CD4-positive, alpha-beta T cell (primary cell): ENCODE data around the gene BPIFB6. TPM values are rescaled to one million over a fixed set of nuclear protein-coding genes. Genes with fewer than 3 reads are reported as not detected.

Experiments used
- ATAC-seq: fragments of 200-7000 bp; cut with Tn5 transposase; one replicate; pipeline ENCODE4 v1.10.0; 2022; ENCODE audit warnings: mild to moderate bottlenecking; ENCODE audit not compliant: poor library complexity
- CTCF ChIA-PET: fragments of 350-600 bp; sonication (Branson Sonifier 250); formaldehyde crosslinking; loops from one replicate; lab custom pipeline; 2021; ENCODE audit warnings: antibody characterized with exemption, inconsistent platforms; lab: Charles Lee
- POLR2A ChIA-PET: fragments of 350-600 bp; sonication (Branson Sonifier 250); formaldehyde crosslinking; loops from one replicate; lab custom pipeline; 2021; ENCODE audit warnings: antibody characterized with exemption, inconsistent platforms; lab: Charles Lee
- DNase-seq, 14 experiments: peaks; one replicate each; pipeline ENCODE4 v3.0.0-alpha.2; 2013 to 2020; ENCODE audit warnings: mixed read lengths in 2 of 14
- H3K27ac ChIP-seq, 2 donors: one replicate each; pipeline versions ENCODE4 v1.5.1 to v1.7.0; 2013; ENCODE audit warnings: low read length in 2 of 2, low read depth in 1 of 2, mild to moderate bottlenecking in 1 of 2
- H3K27me3 ChIP-seq, 2 experiments: 1 replicate in 1 of 2; 2 replicates in 1 of 2; pipeline versions ENCODE4 v1.6.1 to v1.7.0; 2013; ENCODE audit warnings: low read length in 2 of 2, control low read depth in 1 of 2, mild to moderate bottlenecking in 1 of 2, moderate library complexity in 1 of 2; ENCODE audit not compliant: insufficient read depth in 2 of 2, control insufficient read depth in 1 of 2
- H3K36me3 ChIP-seq: one replicate; pipeline ENCODE4 v1.6.1; 2013; ENCODE audit warnings: low read length, control low read depth; ENCODE audit not compliant: insufficient read depth
- H3K4me1 ChIP-seq: one replicate; pipeline ENCODE4 v1.6.1; 2013; ENCODE audit warnings: low read length, control low read depth; ENCODE audit not compliant: insufficient read depth
- H3K4me3 ChIP-seq: one replicate; pipeline ENCODE4 v1.5.1; 2013; ENCODE audit warnings: mild to moderate bottlenecking, low read length, moderate library complexity
- H3K9me3 ChIP-seq, 2 experiments: 1 replicate in 1 of 2; 2 replicates in 1 of 2; pipeline versions ENCODE4 v1.6.1 to v1.7.0; 2013; ENCODE audit warnings: low read length in 2 of 2, mild to moderate bottlenecking in 2 of 2, control low read depth in 1 of 2, moderate library complexity in 1 of 2; ENCODE audit not compliant: control insufficient read depth in 1 of 2, insufficient read depth in 1 of 2
- H3K27ac Mint-ChIP-seq: one replicate; pipeline ENCODE4 v1.8.0; 2020; ENCODE audit warnings: mixed read lengths
- H3K27me3 Mint-ChIP-seq: one replicate; pipeline ENCODE4 v1.8.0; 2021; ENCODE audit warnings: mixed read lengths
- H3K36me3 Mint-ChIP-seq: one replicate; pipeline ENCODE4 v1.8.0; 2021; ENCODE audit warnings: low read depth, mixed read lengths
- H3K4me1 Mint-ChIP-seq: one replicate; pipeline ENCODE4 v1.8.0; 2021; ENCODE audit warnings: low read depth, mixed read lengths
- H3K4me3 Mint-ChIP-seq: one replicate; pipeline ENCODE4 v1.8.0; 2020; ENCODE audit warnings: mild to moderate bottlenecking, mixed read lengths
- H3K9me3 Mint-ChIP-seq: one replicate; pipeline ENCODE4 v1.8.0; 2020; ENCODE audit warnings: mixed read lengths
- intact Hi-C, 2 experiments: fragments of 100-400 bp; cut with DNase I in 1 of 2; cut with micrococcal nuclease in 1 of 2; formaldehyde crosslinking; loops; one replicate each; pipeline versions ENCODE4 v1.15.1 to v1.9.0; 2023 to 2025; cut with DNase I, micrococcal nuclease
- total RNA-seq, 174 experiments: library from RNA in 2 of 174; stranded (reverse) in 2 of 174; gene quantifications; one replicate each; pipeline ENCODE4 v1.2.3 and lab custom pipeline; 2021 to 2026
- TF ChIP-seq, protein P1 (sequence below): fragments of 200-600 bp; IDR thresholded peaks from one replicate; pipeline ENCODE4 v1.8.0; 2022; ENCODE audit warnings: antibody characterized with exemption, mild to moderate bottlenecking

BPIFB6 gene
- total RNA-seq, 2 experiments from 2014 or later: not detected

- DNase-seq (no peak), ATAC-seq (no peak)
- no peaks in the 10 kb centered on the region for H3K9me3 Mint-ChIP-seq
- TF ChIP-seq, protein P1, sequence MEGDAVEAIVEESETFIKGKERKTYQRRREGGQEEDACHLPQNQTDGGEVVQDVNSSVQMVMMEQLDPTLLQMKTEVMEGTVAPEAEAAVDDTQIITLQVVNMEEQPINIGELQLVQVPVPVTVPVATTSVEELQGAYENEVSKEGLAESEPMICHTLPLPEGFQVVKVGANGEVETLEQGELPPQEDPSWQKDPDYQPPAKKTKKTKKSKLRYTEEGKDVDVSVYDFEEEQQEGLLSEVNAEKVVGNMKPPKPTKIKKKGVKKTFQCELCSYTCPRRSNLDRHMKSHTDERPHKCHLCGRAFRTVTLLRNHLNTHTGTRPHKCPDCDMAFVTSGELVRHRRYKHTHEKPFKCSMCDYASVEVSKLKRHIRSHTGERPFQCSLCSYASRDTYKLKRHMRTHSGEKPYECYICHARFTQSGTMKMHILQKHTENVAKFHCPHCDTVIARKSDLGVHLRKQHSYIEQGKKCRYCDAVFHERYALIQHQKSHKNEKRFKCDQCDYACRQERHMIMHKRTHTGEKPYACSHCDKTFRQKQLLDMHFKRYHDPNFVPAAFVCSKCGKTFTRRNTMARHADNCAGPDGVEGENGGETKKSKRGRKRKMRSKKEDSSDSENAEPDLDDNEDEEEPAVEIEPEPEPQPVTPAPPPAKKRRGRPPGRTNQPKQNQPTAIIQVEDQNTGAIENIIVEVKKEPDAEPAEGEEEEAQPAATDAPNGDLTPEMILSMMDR: no peak
- H3K4me3 ChIP-seq: no peak overlapping the region
- no peaks in the 10 kb centered on the region for H3K27me3 ChIP-seq
- H3K4me1 ChIP-seq: no peaks in the 10 kb centered on the region
- no peak overlapping the region for H3K27ac ChIP-seq
- ChIA-PET POLR2A (no interaction called here), CTCF (interaction anchor here (1.4 kb wide), 1 partner anchor 83 kb away, joined by 4 read pairs; no protein-coding TSS in a partner anchor)
- no peak overlapping the region for H3K4me3 Mint-ChIP-seq
- H3K4me1 Mint-ChIP-seq: no peaks in the 10 kb centered on the region
- peaks cover 6 to 10% of the 10 kb centered on the region in 2 experiments for H3K9me3 ChIP-seq
- H3K36me3 ChIP-seq: no peaks in the 10 kb centered on the region
- no peak overlapping the region for H3K27ac Mint-ChIP-seq
- intact Hi-C loops: no loop called here
- H3K27me3 Mint-ChIP-seq: no peaks in the 10 kb centered on the region
- H3K36me3 Mint-ChIP-seq: no peaks in the 10 kb centered on the region
These were observed 2.6 kb upstream of the BPIFB6 start for GRCh38 chr20:33028875-33029274.

DNA sequence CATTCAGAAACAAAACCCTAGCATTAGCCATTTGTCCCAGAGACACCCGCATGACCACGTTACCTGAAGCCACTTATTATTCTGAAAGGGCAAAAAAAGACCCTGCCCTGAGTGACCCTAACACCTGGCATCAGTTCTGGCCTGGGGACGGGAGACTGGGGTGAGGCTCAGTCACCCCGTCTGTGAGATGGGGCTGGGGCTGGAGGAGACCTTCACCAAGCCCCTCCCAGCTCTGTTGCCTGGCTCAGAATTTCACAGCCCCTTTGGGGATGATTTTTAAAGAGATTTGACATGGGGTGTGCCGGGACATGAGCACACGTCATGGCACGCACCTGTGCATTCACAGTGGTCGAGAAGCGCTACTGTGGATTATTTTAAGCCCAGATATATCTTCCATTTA is 1.4 kb upstream of the BPIFB6 start:
- Mint-ChIP-seq H3K4me1 (no peaks in the 10 kb centered on the region), H3K36me3 (no peaks in the 10 kb centered on the region), H3K4me3 (no peak overlapping the region), H3K27ac (no peak overlapping the region), H3K27me3 (no peaks in the 10 kb centered on the region), H3K9me3 (no peaks in the 10 kb centered on the region)
- DNase-seq: no peak
- no peaks in the 10 kb centered on the region for H3K27me3 ChIP-seq
- ChIA-PET CTCF (interaction anchor here (1.4 kb wide), 1 partner anchor 84 kb away, joined by 4 read pairs; no protein-coding TSS in a partner anchor), POLR2A (no interaction called here)
- no peak overlapping the region for H3K27ac ChIP-seq
- no peak for ATAC-seq
- no peaks in the 10 kb centered on the region for H3K36me3 ChIP-seq
- H3K4me3 ChIP-seq: no peak overlapping the region
- TF ChIP-seq, protein P1: no peak
- H3K9me3 ChIP-seq: peaks cover 6 to 10% of the 10 kb centered on the region in 2 experiments
- H3K4me1 ChIP-seq: no peaks in the 10 kb centered on the region
- intact Hi-C loops: no loop called here

GRCh38 chr20:33030569-33030968 is 879 bp upstream of the BPIFB6 start:
- ChIA-PET CTCF (no interaction called here), POLR2A (no interaction called here)
- Mint-ChIP-seq H3K27me3 (no peaks in the 10 kb centered on the region), H3K4me3 (no peak overlapping the region), H3K27ac (no peak overlapping the region), H3K4me1 (no peaks in the 10 kb centered on the region), H3K36me3 (no peaks in the 10 kb centered on the region), H3K9me3 (no peaks in the 10 kb centered on the region)
- H3K9me3 ChIP-seq: peaks cover 6 to 10% of the 10 kb centered on the region in 2 experiments
- DNase-seq: no peak
- no peak overlapping the region for H3K27ac ChIP-seq
- ATAC-seq: no peak
- intact Hi-C loops: no loop called here
- no peaks in the 10 kb centered on the region for H3K27me3 ChIP-seq
- no peaks in the 10 kb centered on the region for H3K4me1 ChIP-seq
- no peak overlapping the region for H3K4me3 ChIP-seq
- no peaks in the 10 kb centered on the region for H3K36me3 ChIP-seq
- TF ChIP-seq, protein P1: no peak
